ENCODE results near the gene C1S. TPM values are rescaled to one million over a fixed set of nuclear protein-coding genes. Genes with fewer than 3 reads are reported as not detected.

The C1S gene
- total RNA-seq, 6 experiments from 2014 or later, result 21.9 to 30.8 (median 30.2) TPM

- Mint-ChIP-seq H3K9me3 (no peaks in the 10 kb centered on the region), H3K4me1 (ENCODE audit: low read depth) (peaks cover 30% of the 10 kb centered on the region), H3K4me3 (no peak overlapping the region), H3K27me3 (ENCODE audit: insufficient read depth) (peaks cover 7% of the 10 kb centered on the region), H3K27ac (no peak overlapping the region), H3K36me3 (ENCODE audit: low read depth) (no peaks in the 10 kb centered on the region)
- TF ChIP-seq, protein P1, sequence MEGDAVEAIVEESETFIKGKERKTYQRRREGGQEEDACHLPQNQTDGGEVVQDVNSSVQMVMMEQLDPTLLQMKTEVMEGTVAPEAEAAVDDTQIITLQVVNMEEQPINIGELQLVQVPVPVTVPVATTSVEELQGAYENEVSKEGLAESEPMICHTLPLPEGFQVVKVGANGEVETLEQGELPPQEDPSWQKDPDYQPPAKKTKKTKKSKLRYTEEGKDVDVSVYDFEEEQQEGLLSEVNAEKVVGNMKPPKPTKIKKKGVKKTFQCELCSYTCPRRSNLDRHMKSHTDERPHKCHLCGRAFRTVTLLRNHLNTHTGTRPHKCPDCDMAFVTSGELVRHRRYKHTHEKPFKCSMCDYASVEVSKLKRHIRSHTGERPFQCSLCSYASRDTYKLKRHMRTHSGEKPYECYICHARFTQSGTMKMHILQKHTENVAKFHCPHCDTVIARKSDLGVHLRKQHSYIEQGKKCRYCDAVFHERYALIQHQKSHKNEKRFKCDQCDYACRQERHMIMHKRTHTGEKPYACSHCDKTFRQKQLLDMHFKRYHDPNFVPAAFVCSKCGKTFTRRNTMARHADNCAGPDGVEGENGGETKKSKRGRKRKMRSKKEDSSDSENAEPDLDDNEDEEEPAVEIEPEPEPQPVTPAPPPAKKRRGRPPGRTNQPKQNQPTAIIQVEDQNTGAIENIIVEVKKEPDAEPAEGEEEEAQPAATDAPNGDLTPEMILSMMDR (IDR thresholded peaks at IDR 0.05), result no peak
- no peak for DNase-seq
These were observed 16.0 kb downstream of the C1S start for GRCh38 chr12:7076493-7076892.

- Mint-ChIP-seq H3K4me1 (ENCODE audit: low read depth) (peaks cover 30% of the 10 kb centered on the region), H3K4me3 (no peak overlapping the region), H3K27ac (no peak overlapping the region), H3K9me3 (no peaks in the 10 kb centered on the region; the same call in 1 of the 2 replicates), H3K36me3 (ENCODE audit: low read depth) (peaks cover 3% of the 10 kb centered on the region), H3K27me3 (ENCODE audit: insufficient read depth) (peaks cover 3% of the 10 kb centered on the region)
- TF ChIP-seq, protein P1 (IDR thresholded peaks at IDR 0.05), result no peak
- no peak for DNase-seq
These were observed 17.6 kb downstream of the C1S start for GRCh38 chr12:7078163-7078562.

GRCh38 chr12:7079826-7080125, 19.3 kb downstream of the C1S start:
- Mint-ChIP-seq H3K4me3 (peak overlapping the region; percentile 76), H3K9me3 (no peaks in the 10 kb centered on the region; the same call in 1 of the 2 replicates), H3K4me1 (ENCODE audit: low read depth) (peaks cover 30% of the 10 kb centered on the region), H3K27me3 (ENCODE audit: insufficient read depth) (peaks cover 3% of the 10 kb centered on the region), H3K36me3 (ENCODE audit: low read depth) (peaks cover 7% of the 10 kb centered on the region), H3K27ac (peak overlapping the region; percentile 95)
- peak; percentile 59 for DNase-seq
- TF ChIP-seq, protein P1 (IDR thresholded peaks at IDR 0.05), result no peak

GRCh38 chr12:7081037-7081436, 20.5 kb downstream of the C1S start:
- H3K27me3 Mint-ChIP-seq (ENCODE audit: insufficient read depth), result no peaks in the 10 kb centered on the region; the same call in none of the 2 replicates
- TF ChIP-seq, protein P1 (IDR thresholded peaks at IDR 0.05), result no peak
- H3K9me3 Mint-ChIP-seq, result no peaks in the 10 kb centered on the region; the same call in 1 of the 2 replicates
- H3K4me1 Mint-ChIP-seq (ENCODE audit: low read depth), result peaks cover 25% of the 10 kb centered on the region
- no peak for DNase-seq
- no peak overlapping the region for H3K27ac Mint-ChIP-seq
- H3K36me3 Mint-ChIP-seq (ENCODE audit: low read depth), result peaks cover 7% of the 10 kb centered on the region
- no peak overlapping the region for H3K4me3 Mint-ChIP-seq

GRCh38 chr12:7083125-7083524, 22.6 kb downstream of the C1S start:
- H3K36me3 Mint-ChIP-seq (ENCODE audit: low read depth), result peaks cover 7% of the 10 kb centered on the region
- no peak overlapping the region for H3K4me3 Mint-ChIP-seq
- no peaks in the 10 kb centered on the region; the same call in 1 of the 2 replicates for H3K9me3 Mint-ChIP-seq
- H3K27ac Mint-ChIP-seq, result no peak overlapping the region
- no peaks in the 10 kb centered on the region; the same call in none of the 2 replicates for H3K27me3 Mint-ChIP-seq (ENCODE audit: insufficient read depth)
- no peak for DNase-seq
- H3K4me1 Mint-ChIP-seq (ENCODE audit: low read depth), result peaks cover 20% of the 10 kb centered on the region
- TF ChIP-seq, protein P1 (IDR thresholded peaks at IDR 0.05), result no peak

Measured in HFFc6 (cell line).